Lung (tissue), 12 donors: ENCODE measurements around the gene TMEM72. TPM values are rescaled to one million over a fixed set of nuclear protein-coding genes. Genes with fewer than 3 reads are reported as not detected.

Experiments used
- ATAC-seq: fragments of 200-7000 bp; cut with Tn5 transposase; one replicate; pipeline ENCODE4 v1.9.1; 2020; ENCODE audit warnings: moderate number of reproducible peaks; ENCODE audit not compliant: insufficient read depth, low FRiP score
- DNase-seq, 3 donors: peaks; one replicate each; pipeline ENCODE4 v3.0.0-alpha.2; 2013 to 2017
- H3K27ac ChIP-seq, 2 donors: one replicate each; pipeline ENCODE4 v1.5.1; 2013; ENCODE audit warnings: mild to moderate bottlenecking in 2 of 2, moderate library complexity in 2 of 2, control low read depth in 1 of 2, inconsistent platforms in 1 of 2, low read depth in 1 of 2, low read length in 1 of 2
- H3K27me3 ChIP-seq, 3 donors: one replicate each; pipeline ENCODE4 v1.5.1; 2013; ENCODE audit warnings: low read length in 2 of 3; ENCODE audit not compliant: control insufficient read depth in 3 of 3, insufficient read depth in 3 of 3
- H3K36me3 ChIP-seq, 4 donors: one replicate each; pipeline ENCODE4 v1.5.1; 2013; ENCODE audit warnings: low read length in 4 of 4, mild to moderate bottlenecking in 1 of 4, moderate library complexity in 1 of 4; ENCODE audit not compliant: control insufficient read depth in 4 of 4, insufficient read depth in 4 of 4
- H3K4me1 ChIP-seq, 5 donors: one replicate each; pipeline ENCODE4 v1.5.1; 2013; ENCODE audit warnings: low read length in 5 of 5, mild to moderate bottlenecking in 2 of 5, moderate library complexity in 1 of 5; ENCODE audit not compliant: control insufficient read depth in 5 of 5, insufficient read depth in 5 of 5
- H3K4me3 ChIP-seq: one replicate; pipeline ENCODE4 v1.5.1; 2013; ENCODE audit warnings: mild to moderate bottlenecking, control low read depth, moderate library complexity
- H3K9ac ChIP-seq, 2 donors: one replicate each; pipeline ENCODE4 v1.5.1; 2013; ENCODE audit warnings: low read length in 2 of 2, control low read depth in 1 of 2; ENCODE audit not compliant: insufficient read depth in 1 of 2
- H3K9me3 ChIP-seq, 4 donors: one replicate each; pipeline ENCODE4 v1.5.1; 2013; ENCODE audit warnings: low read length in 3 of 4, mild to moderate bottlenecking in 1 of 4, moderate library complexity in 1 of 4; ENCODE audit not compliant: control insufficient read depth in 4 of 4, insufficient read depth in 3 of 4
- WGBS, 2 donors: extraction: QIAGEN DNeasy Blood & Tissue Kit; methylation state at CpG; one replicate each; pipeline ENCODE4 v1.1.7; 2013; 5-methylcytosine and 5-hydroxymethylcytosine counted together
- polyA plus RNA-seq, 2 donors: library from polyadenylated mRNA; stranded (reverse); fragments of 200-250 nt; gene quantifications; one replicate each; pipeline ENCODE4 v1.2.1, GENCODE V29; 2013
- total RNA-seq, 2 donors: library from RNA; depleted of rRNA in 1 of 2; stranded (reverse); fragments of >200 nt in 1 of 2; gene quantifications; one replicate each; pipeline ENCODE4 v1.2.1, GENCODE V29; 2014 to 2021
- TF ChIP-seq, protein P1 (sequence below): IDR thresholded peaks from 2 replicates; pipeline ENCODE4 v1.5.1; 2012; ENCODE audit warnings: mild to moderate bottlenecking; ENCODE audit errors: control extremely low read depth, extremely low read depth
- donor health status: control.
- donor health status: control.
- donor health status: Bipolar disorder and iron deficiency.
- donor health status: healthy.
- donor health status: DM: yes; HTN: yes; CAD: no.

The TMEM72 gene
- total and polyA plus RNA-seq, 4 donors = 0.02 to 0.11 (median 0.04) TPM; not detected in 1

GRCh38 chr10:44897049-44897448, 14.1 kb upstream of the TMEM72 start:
- ATAC-seq (no peak), DNase-seq (no peak)
- 90 to 95% methylated on average over 7 of the region's 7 CpGs for WGBS, 2 donors
- Histone ChIP-seq H3K4me1 (peaks cover 0 to 12% (median 0%) of the 10 kb centered on the region in 5 donors), H3K27me3 (no peaks in the 10 kb centered on the region), H3K27ac (no peak overlapping the region), H3K9ac (no peak overlapping the region), H3K4me3 (no peak overlapping the region), H3K9me3 (no peaks in the 10 kb centered on the region), H3K36me3 (no peaks in the 10 kb centered on the region)
- TF ChIP-seq, protein P1, sequence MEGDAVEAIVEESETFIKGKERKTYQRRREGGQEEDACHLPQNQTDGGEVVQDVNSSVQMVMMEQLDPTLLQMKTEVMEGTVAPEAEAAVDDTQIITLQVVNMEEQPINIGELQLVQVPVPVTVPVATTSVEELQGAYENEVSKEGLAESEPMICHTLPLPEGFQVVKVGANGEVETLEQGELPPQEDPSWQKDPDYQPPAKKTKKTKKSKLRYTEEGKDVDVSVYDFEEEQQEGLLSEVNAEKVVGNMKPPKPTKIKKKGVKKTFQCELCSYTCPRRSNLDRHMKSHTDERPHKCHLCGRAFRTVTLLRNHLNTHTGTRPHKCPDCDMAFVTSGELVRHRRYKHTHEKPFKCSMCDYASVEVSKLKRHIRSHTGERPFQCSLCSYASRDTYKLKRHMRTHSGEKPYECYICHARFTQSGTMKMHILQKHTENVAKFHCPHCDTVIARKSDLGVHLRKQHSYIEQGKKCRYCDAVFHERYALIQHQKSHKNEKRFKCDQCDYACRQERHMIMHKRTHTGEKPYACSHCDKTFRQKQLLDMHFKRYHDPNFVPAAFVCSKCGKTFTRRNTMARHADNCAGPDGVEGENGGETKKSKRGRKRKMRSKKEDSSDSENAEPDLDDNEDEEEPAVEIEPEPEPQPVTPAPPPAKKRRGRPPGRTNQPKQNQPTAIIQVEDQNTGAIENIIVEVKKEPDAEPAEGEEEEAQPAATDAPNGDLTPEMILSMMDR = no peak

DNA sequence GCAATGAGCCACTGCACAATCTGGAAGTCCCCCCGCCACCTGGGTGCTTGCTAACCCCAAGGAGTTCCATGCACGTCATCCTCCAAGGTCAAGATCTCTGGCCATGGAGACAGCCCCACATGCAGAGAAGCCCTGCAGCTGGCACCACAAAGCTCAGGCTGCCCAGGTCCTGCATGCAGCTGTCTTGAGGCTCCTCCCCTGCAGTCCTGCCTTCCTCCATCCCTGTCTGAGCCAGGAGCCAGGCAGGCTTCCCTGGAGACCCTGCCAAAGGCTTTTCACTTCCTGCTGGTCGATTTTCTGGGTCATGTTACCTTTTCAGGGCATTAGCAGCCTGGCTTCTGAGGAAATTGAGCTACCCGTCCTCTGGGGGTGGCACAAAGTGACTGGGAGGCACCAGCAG, 12.5 kb upstream of the TMEM72 start:
- ATAC-seq (no peak), DNase-seq (no peak)
- TF ChIP-seq, protein P1 = no peak
- H3K36me3 ChIP-seq = no peaks in the 10 kb centered on the region
- no peak overlapping the region for H3K4me3 ChIP-seq
- no peak overlapping the region for H3K9ac ChIP-seq
- no peaks in the 10 kb centered on the region for H3K9me3 ChIP-seq
- no peaks in the 10 kb centered on the region for H3K27me3 ChIP-seq
- WGBS, 2 donors = 68 to 70% methylated on average over 4 of the region's 4 CpGs
- peaks cover 0 to 26% (median 0%) of the 10 kb centered on the region in 5 donors for H3K4me1 ChIP-seq
- no peak overlapping the region for H3K27ac ChIP-seq

DNA sequence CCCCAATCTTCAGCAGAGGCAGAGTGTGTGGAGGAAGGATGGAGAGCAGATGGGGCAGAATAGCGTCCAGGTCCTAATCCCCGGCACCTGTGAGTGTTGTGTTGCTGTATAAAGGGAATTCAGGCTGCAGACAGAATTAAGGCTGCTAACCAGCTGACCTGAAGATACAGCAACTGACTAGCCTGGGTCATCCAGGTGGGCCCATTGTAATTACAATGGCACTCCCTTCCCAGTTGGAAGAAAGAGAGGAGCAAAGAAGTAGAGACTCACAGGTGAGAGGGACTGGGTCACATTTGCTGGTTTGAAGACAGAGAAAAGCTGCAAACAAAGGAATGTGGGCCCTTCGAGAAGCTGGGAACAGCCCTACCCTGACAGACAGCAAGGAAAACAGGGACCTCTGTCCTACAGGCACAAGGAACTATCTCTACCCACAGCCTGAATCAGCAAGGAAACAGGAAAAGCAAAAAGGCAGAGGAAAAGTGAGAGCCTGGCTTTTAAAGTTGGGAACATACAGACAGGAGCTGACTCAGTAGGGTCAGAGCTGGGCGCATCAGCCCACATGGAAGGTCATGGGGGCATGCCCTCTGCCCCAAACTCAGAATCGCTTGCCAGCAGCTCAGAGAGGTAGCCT, 11.6 kb upstream of the TMEM72 start:
- H3K27ac ChIP-seq = no peak overlapping the region
- H3K4me1 ChIP-seq = peaks cover 0 to 26% (median 0%) of the 10 kb centered on the region in 5 donors
- H3K9me3 ChIP-seq = no peaks in the 10 kb centered on the region
- DNase-seq (no peak), ATAC-seq (no peak)
- H3K9ac ChIP-seq = no peak overlapping the region
- no peaks in the 10 kb centered on the region for H3K27me3 ChIP-seq
- H3K36me3 ChIP-seq = no peaks in the 10 kb centered on the region
- no peak overlapping the region for H3K4me3 ChIP-seq
- TF ChIP-seq, protein P1 = no peak
- WGBS, 2 donors = 68 to 85% methylated on average over 5 of the region's 5 CpGs
